Measurements from ENCODE around the gene KCTD16. TPM values are rescaled to one million over a fixed set of nuclear protein-coding genes. Genes with fewer than 3 reads are reported as not detected.

The KCTD16 gene
- total and polyA plus RNA-seq, 7 experiments from 2014 or later = 0.07 to 0.22 (median 0.13) TPM; not detected in 4

DNA sequence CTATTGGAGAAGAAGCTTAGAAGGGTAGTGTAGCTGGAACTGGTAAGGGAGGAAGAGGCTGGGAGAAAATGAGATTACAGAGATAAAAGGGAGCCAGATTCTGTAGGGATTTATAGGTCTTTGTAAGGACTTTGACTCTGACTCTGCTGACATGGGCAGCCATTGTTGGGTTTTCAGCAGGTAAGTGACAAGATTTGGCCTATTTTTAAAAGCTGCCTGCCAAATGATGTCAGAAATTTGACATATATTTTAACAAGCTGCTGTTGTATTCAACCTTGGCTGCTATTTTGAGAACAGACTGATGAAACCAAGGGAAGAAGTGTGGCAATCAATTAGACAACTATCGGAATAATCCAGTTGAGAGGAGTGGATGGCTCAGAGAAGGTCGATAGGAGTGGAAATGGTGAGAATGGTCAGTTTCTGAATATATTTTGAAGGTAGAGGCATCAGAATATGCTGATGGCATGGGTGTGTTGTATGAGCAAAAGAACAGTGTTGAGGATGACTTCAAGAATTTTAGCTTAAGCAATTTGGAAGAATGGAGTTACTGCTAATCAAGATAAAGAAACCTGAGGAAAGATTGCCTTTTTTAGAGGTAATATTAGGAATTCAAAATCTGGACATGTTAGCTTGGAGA lies 56.8 kb downstream of the KCTD16 start:
- POLR2A ChIA-PET = no interaction called here
- no peaks in the 10 kb centered on the region for H3K27me3 ChIP-seq (ENCODE audit: control insufficient read depth in 2 of 2, insufficient read depth in 2 of 2, low read length in 2 of 2)
- DNase-seq (no peak), ATAC-seq (no peak)
- H3K9me3 ChIP-seq (ENCODE audit: control insufficient read depth in 2 of 3, low read length in 3 of 3) = no peaks in the 10 kb centered on the region
- CTCF ChIA-PET = no interaction called here
- no peaks in the 10 kb centered on the region for H3K36me3 Mint-ChIP-seq
- no peaks in the 10 kb centered on the region for H3K4me1 Mint-ChIP-seq
- H3K9me3 Mint-ChIP-seq = no peaks in the 10 kb centered on the region
- no peaks in the 10 kb centered on the region for H3K36me3 ChIP-seq (ENCODE audit: control insufficient read depth in 2 of 3, insufficient read depth in 3 of 3, low read length in 3 of 3)
- no peak overlapping the region for H3K27ac ChIP-seq (ENCODE audit: low read depth, low read length)
- no peak overlapping the region for H3K4me3 ChIP-seq (ENCODE audit: low read length)
- intact Hi-C loops (cut with micrococcal nuclease) = no loop called here
- H3K27ac Mint-ChIP-seq = no peak overlapping the region
- no peaks in the 10 kb centered on the region for H3K27me3 Mint-ChIP-seq
- no peaks in the 10 kb centered on the region for H3K4me1 ChIP-seq (ENCODE audit: control insufficient read depth in 2 of 2, insufficient read depth in 2 of 2, low read length in 2 of 2)
- H3K4me3 Mint-ChIP-seq = no peak overlapping the region

DNA sequence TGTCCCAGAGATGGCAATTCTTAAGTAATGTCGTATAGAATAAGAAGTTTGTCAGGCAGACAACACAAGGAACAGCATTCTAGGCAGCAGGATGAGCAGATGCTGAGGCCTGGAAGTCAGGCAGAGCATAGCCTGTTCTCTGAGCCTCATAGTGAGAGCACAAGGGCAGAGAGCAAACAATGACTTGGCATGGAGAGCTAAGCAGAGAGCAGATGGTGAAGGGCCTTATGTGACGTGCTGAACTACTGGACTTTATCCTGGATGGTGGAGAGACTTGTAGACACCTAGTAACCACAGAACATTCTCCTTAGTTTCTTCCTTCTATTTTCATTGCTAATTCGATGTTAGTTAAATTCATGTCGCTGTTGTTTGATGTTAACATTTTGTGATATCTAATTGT lies 60.1 kb downstream of the KCTD16 start:
- H3K4me1 ChIP-seq (ENCODE audit: control insufficient read depth in 2 of 2, insufficient read depth in 2 of 2, low read length in 2 of 2) = no peaks in the 10 kb centered on the region
- no peaks in the 10 kb centered on the region for H3K9me3 Mint-ChIP-seq
- intact Hi-C loops (cut with micrococcal nuclease) = no loop called here
- no peaks in the 10 kb centered on the region for H3K36me3 Mint-ChIP-seq
- no peak overlapping the region for H3K27ac ChIP-seq (ENCODE audit: low read depth, low read length)
- H3K4me1 Mint-ChIP-seq = no peaks in the 10 kb centered on the region
- no peak for DNase-seq
- ChIA-PET CTCF (no interaction called here), POLR2A (no interaction called here)
- no peaks in the 10 kb centered on the region for H3K36me3 ChIP-seq (ENCODE audit: control insufficient read depth in 2 of 3, insufficient read depth in 3 of 3, low read length in 3 of 3)
- no peaks in the 10 kb centered on the region for H3K27me3 ChIP-seq (ENCODE audit: control insufficient read depth in 2 of 2, insufficient read depth in 2 of 2, low read length in 2 of 2)
- H3K27me3 Mint-ChIP-seq = peaks cover 0 to 2% (median 0%) of the 10 kb centered on the region in 5 donors
- no peak for ATAC-seq
- no peak overlapping the region for H3K27ac Mint-ChIP-seq
- H3K4me3 Mint-ChIP-seq = no peak overlapping the region
- no peaks in the 10 kb centered on the region for H3K9me3 ChIP-seq (ENCODE audit: control insufficient read depth in 2 of 3, low read length in 3 of 3)
- no peak overlapping the region for H3K4me3 ChIP-seq (ENCODE audit: low read length)

DNA sequence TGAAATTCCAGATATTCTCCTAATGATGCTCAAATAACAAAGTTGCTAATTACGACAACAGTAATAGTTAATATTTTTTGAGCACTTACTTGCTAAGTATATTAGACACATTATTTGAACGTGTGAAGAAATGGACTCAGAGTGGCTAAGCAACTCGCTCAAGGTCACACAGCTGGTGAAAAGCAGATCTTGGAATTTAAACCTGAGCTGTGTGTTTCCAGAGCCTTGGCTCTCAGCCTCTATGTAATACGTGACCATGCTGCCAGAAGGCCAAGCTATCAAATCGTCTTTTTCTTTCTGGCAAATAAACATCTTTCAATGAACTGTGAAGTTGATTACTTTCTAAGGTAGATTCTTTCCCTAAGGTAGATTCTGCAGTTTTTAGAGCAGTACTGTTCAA lies 61.6 kb downstream of the KCTD16 start:
- Mint-ChIP-seq H3K27ac (no peak overlapping the region), H3K36me3 (no peaks in the 10 kb centered on the region), H3K27me3 (peaks cover 2 to 15% (median 5%) of the 10 kb centered on the region in 5 donors), H3K4me1 (no peaks in the 10 kb centered on the region), H3K9me3 (peaks cover 0 to 2% (median 0%) of the 10 kb centered on the region in 11 donors), H3K4me3 (no peak overlapping the region)
- Histone ChIP-seq H3K4me1 (ENCODE audit: control insufficient read depth in 2 of 2, insufficient read depth in 2 of 2, low read length in 2 of 2) (no peaks in the 10 kb centered on the region), H3K36me3 (ENCODE audit: control insufficient read depth in 2 of 3, insufficient read depth in 3 of 3, low read length in 3 of 3) (no peaks in the 10 kb centered on the region), H3K4me3 (ENCODE audit: low read length) (no peak overlapping the region), H3K27me3 (ENCODE audit: control insufficient read depth in 2 of 2, insufficient read depth in 2 of 2, low read length in 2 of 2) (no peaks in the 10 kb centered on the region), H3K9me3 (ENCODE audit: control insufficient read depth in 2 of 3, low read length in 3 of 3) (no peaks in the 10 kb centered on the region), H3K27ac (ENCODE audit: low read depth, low read length) (no peak overlapping the region)
- DNase-seq (no peak), ATAC-seq (no peak)
- POLR2A ChIA-PET = no interaction called here
- CTCF ChIA-PET = no interaction called here
- intact Hi-C loops (cut with micrococcal nuclease) = no loop called here

DNA sequence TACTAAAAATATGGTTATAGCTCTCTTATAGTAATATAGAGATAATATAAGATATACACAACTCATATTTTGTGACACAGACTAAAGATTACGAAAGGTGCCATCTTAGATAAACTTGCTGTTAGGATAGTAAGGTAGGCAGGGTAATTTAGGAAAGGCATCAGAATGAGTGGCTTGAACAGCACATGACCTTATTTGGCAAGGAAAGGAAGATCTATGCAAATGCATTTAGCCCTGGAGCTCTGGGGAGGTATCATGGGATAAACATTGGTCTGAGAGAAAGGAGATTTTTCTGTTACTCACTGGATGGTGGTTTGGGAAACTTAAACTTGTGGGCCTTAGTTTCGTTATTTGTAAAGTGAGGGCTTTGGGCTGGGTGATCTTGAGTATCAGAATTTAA lies 65.8 kb downstream of the KCTD16 start:
- Histone ChIP-seq H3K9me3 (ENCODE audit: control insufficient read depth in 2 of 3, low read length in 3 of 3) (no peaks in the 10 kb centered on the region), H3K36me3 (ENCODE audit: control insufficient read depth in 2 of 3, insufficient read depth in 3 of 3, low read length in 3 of 3) (no peaks in the 10 kb centered on the region), H3K27ac (ENCODE audit: low read depth, low read length) (no peak overlapping the region), H3K4me3 (ENCODE audit: low read length) (no peak overlapping the region), H3K27me3 (ENCODE audit: control insufficient read depth in 2 of 2, insufficient read depth in 2 of 2, low read length in 2 of 2) (no peaks in the 10 kb centered on the region), H3K4me1 (ENCODE audit: control insufficient read depth in 2 of 2, insufficient read depth in 2 of 2, low read length in 2 of 2) (no peaks in the 10 kb centered on the region)
- no peaks in the 10 kb centered on the region for H3K36me3 Mint-ChIP-seq
- DNase-seq (no peak), ATAC-seq (no peak)
- H3K27ac Mint-ChIP-seq = no peak overlapping the region
- H3K27me3 Mint-ChIP-seq = peaks cover 2 to 39% (median 25%) of the 10 kb centered on the region in 5 donors
- H3K9me3 Mint-ChIP-seq = peaks cover 0 to 3% (median 0%) of the 10 kb centered on the region in 11 donors
- intact Hi-C loops (cut with micrococcal nuclease) = no loop called here
- ChIA-PET CTCF (no interaction called here), POLR2A (no interaction called here)
- no peaks in the 10 kb centered on the region for H3K4me1 Mint-ChIP-seq
- no peak overlapping the region for H3K4me3 Mint-ChIP-seq

DNA sequence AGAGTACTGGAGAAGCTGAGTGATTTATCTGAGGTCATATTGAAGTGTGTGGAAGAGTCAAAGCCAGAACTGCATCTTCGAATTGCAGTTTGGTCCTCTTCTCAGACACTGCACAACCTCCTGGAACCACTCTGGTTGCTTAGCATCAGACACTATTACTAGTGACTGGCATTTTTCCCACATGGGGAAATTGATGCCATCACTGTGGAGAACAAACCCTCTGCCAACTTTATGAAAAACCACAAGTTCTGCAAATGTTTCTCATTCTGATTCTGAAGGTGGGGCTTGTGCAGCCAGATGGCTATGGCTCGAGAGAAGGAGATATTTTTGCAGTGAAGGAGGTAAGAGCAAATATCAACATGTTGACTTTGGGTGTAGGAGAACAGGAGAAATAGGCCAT lies 67.2 kb downstream of the KCTD16 start:
- DNase-seq = no peak
- ChIA-PET POLR2A (no interaction called here), CTCF (no interaction called here)

DNA sequence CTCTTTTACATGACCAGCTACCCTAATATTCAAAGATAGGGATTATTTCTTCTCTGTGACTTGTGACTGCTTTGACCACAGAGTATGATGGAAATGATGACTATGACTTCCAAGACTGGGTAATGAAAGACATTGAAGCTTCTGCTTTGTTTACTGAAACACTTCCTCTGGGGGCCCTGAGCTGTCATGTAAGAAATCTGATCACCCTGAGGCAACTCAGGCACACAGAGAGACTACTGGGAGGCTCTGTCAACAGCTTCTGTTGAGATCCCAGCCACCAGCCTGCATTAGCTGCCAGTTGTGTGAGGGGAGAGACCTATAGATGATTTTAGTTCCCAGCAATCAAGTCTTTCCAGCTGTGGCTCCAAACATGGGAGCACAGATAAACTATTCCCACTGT lies 76.5 kb downstream of the KCTD16 start:
- H3K4me3 ChIP-seq (ENCODE audit: low read length) = no peak overlapping the region
- H3K27me3 ChIP-seq (ENCODE audit: control insufficient read depth in 2 of 2, insufficient read depth in 2 of 2, low read length in 2 of 2) = peaks cover 0 to 4% of the 10 kb centered on the region in 2 donors
- peaks cover 0 to 1% (median 0%) of the 10 kb centered on the region in 7 donors for H3K4me1 Mint-ChIP-seq
- H3K4me1 ChIP-seq (ENCODE audit: control insufficient read depth in 2 of 2, insufficient read depth in 2 of 2, low read length in 2 of 2) = no peaks in the 10 kb centered on the region
- peaks cover 0 to 4% (median 0%) of the 10 kb centered on the region in 11 donors for H3K9me3 Mint-ChIP-seq
- no peaks in the 10 kb centered on the region for H3K36me3 ChIP-seq (ENCODE audit: control insufficient read depth in 2 of 3, insufficient read depth in 3 of 3, low read length in 3 of 3)
- no peak overlapping the region for H3K27ac ChIP-seq (ENCODE audit: low read depth, low read length)
- no peak for DNase-seq
- ChIA-PET CTCF (no interaction called here), POLR2A (no interaction called here)
- H3K36me3 Mint-ChIP-seq = no peaks in the 10 kb centered on the region
- no peak overlapping the region for H3K4me3 Mint-ChIP-seq
- no peak overlapping the region for H3K27ac Mint-ChIP-seq
- ATAC-seq = no peak
- H3K27me3 Mint-ChIP-seq = peaks cover 0 to 50% (median 34%) of the 10 kb centered on the region in 5 donors
- intact Hi-C loops (cut with micrococcal nuclease) = no loop called here
- no peaks in the 10 kb centered on the region for H3K9me3 ChIP-seq (ENCODE audit: control insufficient read depth in 2 of 3, low read length in 3 of 3)

More for the DNA sequence above, 67.2 kb downstream of the KCTD16 start:
- Mint-ChIP-seq H3K9me3 (peaks cover 0 to 3% (median 0%) of the 10 kb centered on the region in 11 donors), H3K4me1 (no peaks in the 10 kb centered on the region), H3K4me3 (no peak overlapping the region), H3K36me3 (no peaks in the 10 kb centered on the region), H3K27ac (no peak overlapping the region), H3K27me3 (peaks cover 2 to 45% (median 28%) of the 10 kb centered on the region in 5 donors)
- H3K27me3 ChIP-seq (ENCODE audit: control insufficient read depth in 2 of 2, insufficient read depth in 2 of 2, low read length in 2 of 2) = no peaks in the 10 kb centered on the region
- no peak overlapping the region for H3K27ac ChIP-seq (ENCODE audit: low read depth, low read length)
- no peak overlapping the region for H3K4me3 ChIP-seq (ENCODE audit: low read length)
- intact Hi-C loops (cut with micrococcal nuclease) = no loop called here
- ATAC-seq = no peak
- no peaks in the 10 kb centered on the region for H3K36me3 ChIP-seq (ENCODE audit: control insufficient read depth in 2 of 3, insufficient read depth in 3 of 3, low read length in 3 of 3)
- no peaks in the 10 kb centered on the region for H3K9me3 ChIP-seq (ENCODE audit: control insufficient read depth in 2 of 3, low read length in 3 of 3)
- no peaks in the 10 kb centered on the region for H3K4me1 ChIP-seq (ENCODE audit: control insufficient read depth in 2 of 2, insufficient read depth in 2 of 2, low read length in 2 of 2)

DNA sequence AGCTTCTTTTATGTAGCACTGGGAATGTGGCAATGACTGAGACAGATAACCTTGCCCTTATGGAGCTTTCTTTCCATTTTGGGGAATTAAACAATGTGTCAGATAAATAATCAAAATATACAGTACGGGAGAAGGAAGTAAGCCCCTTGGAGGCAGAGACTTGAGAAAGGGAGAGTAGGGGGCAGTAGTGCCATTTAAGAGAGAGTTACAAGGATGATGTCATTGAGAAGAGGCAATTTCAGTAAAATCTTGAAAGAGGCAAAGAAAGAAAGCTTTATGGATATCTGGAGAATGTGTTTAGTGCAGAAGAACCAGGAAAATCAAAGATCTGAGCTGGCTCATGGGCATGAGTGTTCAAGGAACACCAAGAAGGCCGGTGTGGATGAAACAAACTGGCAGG lies 77.3 kb downstream of the KCTD16 start:
- Mint-ChIP-seq H3K4me1 (peaks cover 0 to 1% (median 0%) of the 10 kb centered on the region in 7 donors), H3K27me3 (peaks cover 0 to 47% (median 35%) of the 10 kb centered on the region in 5 donors), H3K36me3 (no peaks in the 10 kb centered on the region), H3K27ac (no peak overlapping the region), H3K4me3 (no peak overlapping the region), H3K9me3 (peaks cover 0 to 4% (median 0%) of the 10 kb centered on the region in 11 donors)
- Histone ChIP-seq H3K27me3 (ENCODE audit: control insufficient read depth in 2 of 2, insufficient read depth in 2 of 2, low read length in 2 of 2) (peaks cover 0 to 4% of the 10 kb centered on the region in 2 donors), H3K4me3 (ENCODE audit: low read length) (no peak overlapping the region), H3K4me1 (ENCODE audit: control insufficient read depth in 2 of 2, insufficient read depth in 2 of 2, low read length in 2 of 2) (no peaks in the 10 kb centered on the region), H3K27ac (ENCODE audit: low read depth, low read length) (no peak overlapping the region), H3K9me3 (ENCODE audit: control insufficient read depth in 2 of 3, low read length in 3 of 3) (no peaks in the 10 kb centered on the region), H3K36me3 (ENCODE audit: control insufficient read depth in 2 of 3, insufficient read depth in 3 of 3, low read length in 3 of 3) (no peaks in the 10 kb centered on the region)
- intact Hi-C loops (cut with micrococcal nuclease) = no loop called here
- ChIA-PET CTCF (no interaction called here), POLR2A (no interaction called here)
- DNase-seq (no peak), ATAC-seq (no peak)

Measured in naive thymus-derived CD4-positive, alpha-beta T cell (primary cell).